Activated CD4-positive, alpha-beta T cell treated with anti-CD3 and anti-CD28 coated beads, Interleukin-2, Interleukin-4, amounts not matched to agents 100 ng/mL and 50 ng/mL, durations not matched to agents 16 hours and 8 hours (primary cell): ENCODE data around the gene TRIM9.

ENCODE experiments used
- DNase-seq: peaks from one replicate; pipeline ENCODE4 v3.0.0-alpha.2; 2020; ENCODE audit warnings: low spot score

Gene TRIM9

DNA sequence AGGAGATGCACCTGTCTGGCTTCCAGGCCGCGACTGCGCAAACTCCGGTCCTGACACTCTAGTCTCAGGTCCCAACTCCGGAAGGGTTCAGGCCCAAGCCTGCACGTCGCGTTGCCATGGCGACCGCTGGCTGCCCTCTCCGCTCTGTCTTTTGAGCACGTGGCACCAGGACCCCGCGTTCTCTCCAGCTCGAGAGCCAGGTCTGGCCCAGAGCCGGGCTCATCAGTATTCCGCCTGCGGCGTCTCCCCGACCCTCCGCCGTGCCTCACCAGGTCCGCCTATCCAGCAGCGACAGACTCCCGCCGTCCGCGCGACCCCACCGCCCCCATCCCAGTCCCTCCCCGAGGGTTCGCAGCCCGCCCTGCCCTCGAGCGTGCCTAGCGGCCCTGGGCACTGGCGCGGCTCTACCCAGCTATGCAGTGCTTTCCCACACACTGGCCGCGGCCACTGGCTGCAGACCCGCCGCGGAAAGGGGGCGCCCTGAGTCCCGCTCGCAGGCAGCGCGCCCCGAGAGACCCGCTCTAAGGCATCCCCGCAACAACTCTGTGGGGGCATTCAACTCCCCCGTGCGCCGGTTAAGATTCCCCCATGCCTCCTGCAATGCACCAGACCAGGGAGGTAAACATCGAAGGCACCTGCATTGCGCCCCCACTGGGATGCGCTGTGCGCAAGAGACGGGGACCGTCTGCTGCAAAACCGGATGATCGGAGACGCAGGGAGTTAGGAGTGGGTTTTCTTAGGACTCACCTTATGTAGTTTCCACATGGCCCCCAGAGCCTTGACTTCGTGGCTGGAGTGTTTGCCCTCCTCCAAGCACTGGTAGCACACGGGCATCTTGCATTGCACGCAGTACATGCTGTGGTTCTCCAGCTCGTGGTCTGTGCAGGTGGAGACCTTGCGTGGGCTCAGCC, 1.3 kb downstream of the TRIM9 start:
- DNase-seq, result peak; percentile 47

DNA sequence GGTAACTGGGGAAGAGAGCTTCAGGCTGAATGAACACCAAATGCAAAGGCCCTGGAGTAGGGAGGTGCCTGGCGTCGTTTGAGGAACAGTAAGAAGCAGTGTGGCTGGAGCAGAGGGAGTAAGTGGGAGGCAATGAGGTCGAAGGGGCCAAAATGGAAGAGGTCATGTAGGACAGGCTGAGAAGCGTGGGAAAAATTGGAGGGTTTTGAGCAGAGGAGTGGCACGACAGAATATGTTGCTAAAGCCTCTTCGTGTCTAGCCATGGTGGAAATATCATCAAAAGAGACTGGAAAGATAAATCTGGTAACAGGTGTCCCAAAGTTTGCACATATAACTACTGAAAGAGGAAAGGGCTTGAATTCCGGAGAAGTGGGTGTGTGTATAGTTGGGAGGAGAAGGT, 1.9 kb downstream of the TRIM9 start:
- DNase-seq, result no peak

DNA sequence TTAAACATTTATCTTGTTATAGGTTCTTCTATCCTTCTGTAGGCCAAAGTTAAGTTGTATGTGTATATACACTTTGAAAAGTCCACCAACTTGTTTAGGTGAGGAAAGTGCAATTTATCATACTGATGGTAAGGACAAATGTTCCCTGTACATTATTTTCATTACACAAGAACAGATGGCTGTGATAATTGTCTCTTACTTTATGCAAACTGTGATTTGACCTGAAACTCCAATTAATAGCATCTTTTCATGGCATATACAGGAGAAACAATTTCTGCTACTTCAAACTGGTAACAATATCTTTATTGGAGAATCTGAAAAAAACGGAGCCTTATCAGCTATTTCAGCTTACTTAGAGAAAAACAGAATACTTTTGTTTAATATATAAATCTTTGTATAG, 5.6 kb downstream of the TRIM9 start:
- DNase-seq, result no peak

DNA sequence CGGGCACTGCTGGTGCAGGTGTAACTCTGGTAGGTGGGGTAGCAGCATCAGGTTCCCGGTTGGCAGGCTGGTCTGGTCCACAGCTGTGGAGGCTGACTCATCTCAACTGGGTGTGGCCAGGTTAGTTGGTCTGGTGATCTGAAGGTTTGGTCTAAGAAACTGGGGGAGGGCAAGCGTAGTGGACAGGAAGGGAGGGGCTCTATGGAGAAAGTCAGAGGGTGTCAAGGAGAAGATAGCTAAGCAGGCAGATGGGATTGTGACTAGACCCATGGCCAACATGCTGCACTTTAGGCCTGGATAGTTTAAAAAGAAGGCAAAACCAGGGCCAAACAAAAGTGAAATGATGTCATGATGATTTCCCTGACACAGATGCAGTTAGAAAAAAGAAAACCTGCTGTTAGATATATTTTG, 7.9 kb downstream of the TRIM9 start:
- no peak for DNase-seq

DNA sequence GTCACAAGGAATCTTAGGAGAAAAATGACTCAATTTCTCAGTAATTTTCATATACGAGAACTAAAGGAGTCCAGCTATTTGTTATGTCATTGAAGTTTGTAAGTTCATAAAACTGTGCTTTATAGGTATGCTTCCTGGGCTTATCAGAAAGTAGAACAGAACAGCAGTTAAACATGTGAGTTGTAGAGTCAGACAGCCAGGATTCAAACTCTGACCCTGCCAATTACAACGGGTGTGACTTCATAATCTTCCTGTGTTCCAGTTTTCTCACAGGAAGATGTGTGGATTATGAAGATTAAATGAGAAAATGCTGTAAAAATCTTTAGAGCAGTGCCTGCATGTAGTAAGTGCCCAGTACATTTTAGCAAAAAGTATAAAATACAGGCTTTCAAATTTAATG, 8.9 kb downstream of the TRIM9 start:
- no peak for DNase-seq

DNA sequence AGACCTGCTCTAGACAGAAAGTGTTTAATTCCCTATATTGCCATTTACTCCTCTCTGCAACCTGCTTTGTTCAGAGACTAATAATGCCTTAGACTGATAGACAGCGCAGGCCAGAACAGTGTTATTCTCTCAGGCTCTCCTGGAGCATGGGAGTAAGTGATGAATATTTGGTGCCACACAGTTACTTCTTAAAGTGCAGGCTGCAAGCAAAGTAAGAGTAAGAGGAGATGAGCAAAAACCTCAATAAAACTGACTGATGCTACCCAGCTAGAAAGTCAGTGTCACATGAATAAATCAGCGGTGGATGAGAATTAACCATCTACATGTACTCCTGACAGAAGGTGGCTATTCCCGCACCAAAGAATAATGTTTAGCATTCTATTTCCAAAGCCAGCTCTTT, 9.9 kb downstream of the TRIM9 start:
- no peak for DNase-seq

DNA sequence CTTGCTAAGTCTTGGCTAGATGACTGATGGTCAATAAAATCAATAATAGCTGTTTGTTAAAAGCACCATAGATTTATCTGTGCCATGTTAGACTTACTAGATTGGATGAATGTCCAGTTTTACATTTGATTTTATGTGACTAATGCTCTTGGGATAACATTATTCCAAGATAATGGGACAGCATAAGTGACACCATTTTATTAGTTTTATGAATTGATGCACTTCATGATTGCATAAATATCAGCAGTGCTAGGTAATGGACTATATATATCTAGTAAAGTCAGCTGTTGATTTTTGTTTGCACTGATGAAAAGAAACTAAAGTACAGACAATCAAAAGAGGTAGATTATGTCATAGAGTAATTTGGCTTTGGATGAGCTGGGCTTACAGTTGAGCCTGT, 10.4 kb downstream of the TRIM9 start:
- no peak for DNase-seq

DNA sequence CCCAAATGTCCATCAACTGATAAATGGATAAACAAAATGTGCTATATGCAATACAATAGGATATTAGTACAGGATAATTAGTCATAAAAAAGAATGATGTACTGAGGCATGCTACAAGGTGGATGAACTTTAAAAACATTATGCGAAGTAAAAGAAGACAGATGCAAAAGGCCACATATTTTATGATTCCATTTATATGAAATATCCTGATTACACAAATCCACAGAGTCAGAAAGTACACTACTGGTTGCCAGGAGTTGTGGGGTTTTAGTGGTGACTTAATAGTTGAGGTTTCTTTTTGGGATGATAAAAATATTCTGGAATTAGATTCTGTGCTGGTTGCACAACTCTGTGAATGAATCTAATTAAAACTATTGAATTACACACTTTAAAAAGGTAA, 12.6 kb downstream of the TRIM9 start:
- DNase-seq, result no peak

DNA sequence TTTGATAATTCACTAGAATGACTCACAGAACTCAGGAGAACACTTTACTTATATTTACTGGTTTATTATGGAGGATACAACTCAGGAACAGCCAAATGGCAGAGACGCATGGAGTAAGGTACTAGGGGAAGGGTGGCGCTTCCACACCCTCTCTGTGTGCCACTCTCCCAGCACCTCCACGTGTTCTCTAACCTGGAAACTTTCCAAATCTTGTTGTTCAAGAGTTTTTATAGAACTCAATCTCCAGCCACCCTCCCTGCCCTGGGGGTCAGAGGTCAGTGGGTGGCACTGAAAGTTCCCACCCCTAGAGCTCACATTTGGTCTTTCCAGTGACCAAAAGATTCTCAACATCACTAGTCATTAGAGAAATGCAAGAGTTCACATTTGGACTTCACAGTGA, 13.2 kb downstream of the TRIM9 start:
- DNase-seq, result no peak

DNA sequence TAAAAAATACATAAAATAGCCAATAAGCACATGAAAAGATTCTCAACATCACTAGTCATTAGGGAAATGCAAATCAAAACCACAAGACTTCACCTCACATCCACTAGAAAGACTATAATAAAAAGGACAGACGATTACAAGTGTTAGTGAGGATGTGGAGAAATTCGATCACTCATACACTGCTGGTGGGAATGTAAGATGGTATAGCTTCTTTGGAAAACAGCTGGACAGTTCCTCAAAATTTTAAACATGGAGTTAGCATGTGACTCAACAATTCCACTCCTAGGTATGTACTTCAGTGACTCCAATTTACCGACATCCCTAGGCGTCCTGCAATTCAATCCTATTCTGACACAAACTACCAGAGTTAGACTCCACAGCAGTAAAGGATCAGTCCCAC, 13.7 kb downstream of the TRIM9 start:
- no peak for DNase-seq

DNA sequence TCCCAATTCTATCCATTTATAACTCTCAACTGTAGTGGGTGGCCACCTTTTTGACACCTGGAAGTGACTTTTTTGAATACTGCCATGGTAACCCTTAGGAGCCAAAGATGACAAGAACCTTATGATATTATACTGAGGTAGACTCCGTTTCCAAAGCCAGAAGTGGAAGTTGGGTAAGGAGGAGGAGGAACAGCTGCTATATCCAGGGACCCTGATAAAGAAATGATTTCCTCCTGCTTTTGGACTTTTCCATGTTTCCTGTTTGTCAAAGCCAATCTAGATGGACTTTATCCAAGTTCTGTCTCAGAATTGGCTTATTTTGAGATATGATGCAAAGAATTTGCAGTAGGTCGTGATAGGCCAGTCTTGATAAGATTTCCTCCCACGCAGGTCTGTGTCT, 14.3 kb downstream of the TRIM9 start:
- DNase-seq, result no peak

DNA sequence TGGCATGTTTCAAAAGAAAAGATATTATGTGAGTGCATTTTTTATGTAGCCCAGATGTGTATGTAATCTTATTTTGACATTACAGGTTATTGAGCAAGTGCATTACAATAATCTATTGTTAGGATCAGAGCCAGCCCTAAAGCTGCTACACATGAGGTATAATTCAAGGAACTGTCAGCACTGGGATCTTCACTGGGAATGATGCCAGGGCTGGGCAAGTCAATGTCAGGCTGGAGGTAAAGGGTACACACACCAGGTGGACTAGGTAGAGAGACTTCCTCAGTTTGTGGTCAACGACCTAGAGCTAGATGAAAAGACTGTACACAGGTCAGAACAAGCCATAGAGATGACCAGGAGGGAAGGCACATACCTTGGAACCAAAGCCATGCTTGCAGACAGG, 15.4 kb downstream of the TRIM9 start:
- DNase-seq, result no peak

DNA sequence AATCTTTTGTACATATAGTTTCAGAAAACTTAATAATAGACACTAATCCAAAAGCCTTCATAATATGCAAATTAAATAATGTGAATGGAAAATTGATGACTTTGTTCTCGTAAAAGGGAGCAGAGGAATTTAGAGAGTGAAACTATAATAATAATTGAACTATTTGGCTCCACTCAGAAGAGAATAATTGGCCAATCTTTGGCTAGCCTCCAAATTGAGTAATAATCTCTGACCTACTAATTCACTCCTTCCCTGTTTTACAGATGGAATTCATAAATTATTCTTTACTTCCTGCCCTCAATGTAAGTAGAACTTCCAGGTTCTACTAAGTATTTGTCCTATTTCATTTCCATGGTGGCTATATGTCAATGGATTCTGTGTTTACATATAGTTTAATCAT, 15.8 kb downstream of the TRIM9 start:
- no peak for DNase-seq

DNA sequence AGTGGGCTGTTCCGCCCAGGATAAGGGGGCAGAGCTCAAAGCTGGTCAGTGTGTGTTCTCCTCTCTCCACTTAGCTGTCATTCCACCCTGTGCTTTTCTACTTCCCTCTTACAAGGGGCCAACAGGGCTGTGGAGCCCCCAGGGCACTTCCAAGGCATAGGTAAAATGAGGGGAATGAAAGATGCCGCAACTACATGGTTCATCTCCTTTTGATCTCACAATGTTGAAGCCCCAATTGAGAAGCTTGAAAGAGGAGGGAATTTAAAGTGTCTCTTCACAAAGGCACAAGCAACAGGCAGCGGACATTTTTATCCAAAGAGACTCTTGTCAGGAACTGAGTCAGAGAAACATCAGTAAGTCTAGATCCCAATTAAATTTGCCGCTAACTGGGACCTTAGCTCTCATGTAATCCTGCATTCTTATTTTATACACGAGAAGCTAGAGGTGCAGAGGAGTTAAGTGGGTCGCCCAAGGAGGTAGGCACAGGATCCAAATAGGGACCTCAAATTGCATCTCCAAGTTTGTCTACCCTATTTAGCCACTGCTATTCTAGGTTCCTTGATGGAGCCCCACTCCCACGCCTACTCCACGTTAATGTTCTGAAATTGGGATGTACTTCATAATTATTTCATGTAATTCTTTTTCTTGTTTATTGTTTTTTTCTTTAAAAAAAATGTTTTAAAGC, 20.1 kb downstream of the TRIM9 start:
- no peak for DNase-seq

DNA sequence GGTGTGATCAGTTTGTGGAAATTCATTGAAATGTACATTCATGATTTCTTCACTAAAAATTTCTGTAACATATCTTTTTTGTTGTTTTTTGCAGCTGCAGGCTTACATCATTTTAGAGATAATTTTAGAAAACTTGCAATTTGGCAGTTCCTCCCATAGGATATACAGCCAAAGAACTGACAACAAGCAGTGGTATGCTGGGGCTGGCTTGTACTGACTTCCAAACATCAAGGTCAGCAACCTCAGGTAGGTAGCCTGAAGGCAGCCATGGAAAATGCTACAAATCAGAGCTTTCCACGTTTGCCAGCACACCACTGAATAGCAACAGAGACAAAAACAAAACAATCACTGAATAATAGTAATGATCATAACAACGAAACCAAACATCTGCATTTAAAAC, 21.2 kb downstream of the TRIM9 start:
- no peak for DNase-seq

DNA sequence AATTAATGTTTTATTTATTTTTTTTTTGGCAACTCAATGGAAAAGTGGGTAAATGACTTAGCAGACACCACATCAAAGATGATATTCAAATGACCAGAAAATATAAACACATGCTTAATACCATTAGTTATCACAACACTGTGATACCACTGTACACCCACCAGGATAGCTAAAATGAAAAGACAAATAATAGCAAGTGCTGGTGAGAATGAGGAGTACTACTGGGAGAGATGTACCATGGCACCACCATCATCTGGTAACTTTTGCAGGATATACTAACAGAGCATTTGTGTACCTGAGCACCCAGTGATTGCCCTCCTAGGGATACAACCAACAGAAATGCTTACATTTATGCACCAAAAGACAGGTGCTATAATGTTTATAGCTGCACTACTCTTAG, 21.9 kb downstream of the TRIM9 start:
- no peak for DNase-seq

DNA sequence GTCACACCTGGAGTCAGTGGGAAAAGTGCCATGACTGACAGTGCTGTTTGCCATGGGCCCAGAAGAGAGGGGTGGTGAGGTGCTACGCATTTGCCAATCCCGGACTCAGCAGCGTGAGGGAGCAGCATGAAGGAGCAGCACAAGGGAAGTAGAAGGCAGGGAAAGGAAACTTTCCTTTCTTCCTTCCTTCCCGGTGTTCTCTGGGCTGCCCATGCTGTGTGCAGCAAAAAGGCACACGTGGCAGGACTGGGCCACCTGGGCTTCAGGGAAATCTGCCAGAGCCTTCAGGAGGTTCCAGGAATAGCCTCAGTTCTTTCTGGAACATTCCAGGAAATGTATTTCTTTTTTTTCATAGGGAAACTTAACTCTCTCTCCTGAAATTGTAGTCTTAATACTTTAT, 23.0 kb downstream of the TRIM9 start:
- DNase-seq, result no peak

DNA sequence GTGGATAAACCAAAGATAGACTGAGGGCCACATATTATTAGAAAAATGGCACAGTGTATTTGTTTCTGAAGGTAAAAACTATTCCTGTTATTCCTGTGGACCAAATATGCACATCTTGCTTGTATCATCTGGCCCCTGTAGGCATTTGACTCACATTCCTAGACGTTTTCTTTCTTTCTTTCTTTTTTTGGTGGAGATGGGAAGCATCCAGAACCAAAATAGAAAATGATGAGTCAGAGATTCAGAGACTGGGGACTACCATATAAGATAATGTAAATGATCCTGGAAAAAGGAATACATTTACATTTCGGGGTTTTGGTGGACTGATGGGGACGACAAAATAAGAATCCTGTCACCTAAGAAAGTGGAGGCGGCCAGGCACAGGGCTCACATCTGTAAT, 24.2 kb downstream of the TRIM9 start:
- no peak for DNase-seq

DNA sequence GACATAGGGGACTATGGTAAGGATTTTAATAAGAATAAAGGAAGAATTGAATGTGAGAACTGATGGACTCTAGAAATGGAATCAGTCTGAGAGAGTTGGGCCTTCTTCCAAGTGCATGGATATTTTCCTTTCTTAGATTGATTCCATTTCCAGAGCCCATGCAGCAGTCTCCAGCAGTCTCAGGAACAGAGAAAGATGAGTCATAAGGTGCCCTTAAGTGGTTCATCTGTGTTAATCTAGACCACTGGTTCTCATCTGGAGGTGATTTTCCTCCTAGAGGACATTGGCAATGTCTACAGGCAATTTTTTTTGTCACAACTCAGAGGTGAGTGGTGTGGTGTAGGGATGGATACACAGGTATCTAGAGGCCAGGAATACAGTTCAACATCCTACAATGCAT, 25.9 kb downstream of the TRIM9 start:
- DNase-seq, result no peak

DNA sequence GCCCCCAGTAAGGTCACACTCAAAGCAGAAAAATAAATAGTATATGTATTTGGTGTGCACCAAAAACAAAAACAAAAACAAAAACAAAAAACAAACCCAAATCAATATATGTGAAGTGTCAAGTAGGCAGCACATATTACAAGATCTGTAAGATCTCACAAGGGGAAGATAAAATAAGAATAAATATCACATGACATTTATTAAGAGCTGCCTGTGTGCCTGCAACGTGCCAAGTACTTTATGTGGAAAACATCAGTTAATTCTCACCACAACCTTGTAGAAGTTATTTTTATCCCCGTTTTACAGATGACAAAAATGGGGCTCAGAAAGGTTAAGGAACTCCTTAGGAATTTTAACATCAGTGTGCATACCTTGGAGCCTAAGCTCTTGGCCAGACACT, 26.6 kb downstream of the TRIM9 start:
- no peak for DNase-seq

DNA sequence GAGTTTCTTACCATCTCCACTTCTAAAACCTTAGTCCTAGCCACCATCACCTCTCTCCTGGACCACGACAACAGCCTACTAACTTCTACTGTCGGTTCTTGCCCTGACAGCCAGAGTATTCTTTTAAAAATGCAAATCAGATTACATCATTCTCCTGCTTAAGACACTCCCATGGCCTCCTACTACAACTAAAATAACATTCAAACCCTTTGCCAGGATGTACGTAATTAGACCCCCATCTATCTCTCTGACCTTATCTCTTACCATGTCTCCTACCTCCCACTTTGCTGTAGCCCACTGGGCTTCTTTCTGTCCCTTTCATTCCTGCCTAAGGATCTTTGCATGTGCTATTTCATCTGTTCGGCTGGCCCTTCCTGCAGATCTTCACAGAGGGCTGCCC, 27.6 kb downstream of the TRIM9 start:
- no peak for DNase-seq

DNA sequence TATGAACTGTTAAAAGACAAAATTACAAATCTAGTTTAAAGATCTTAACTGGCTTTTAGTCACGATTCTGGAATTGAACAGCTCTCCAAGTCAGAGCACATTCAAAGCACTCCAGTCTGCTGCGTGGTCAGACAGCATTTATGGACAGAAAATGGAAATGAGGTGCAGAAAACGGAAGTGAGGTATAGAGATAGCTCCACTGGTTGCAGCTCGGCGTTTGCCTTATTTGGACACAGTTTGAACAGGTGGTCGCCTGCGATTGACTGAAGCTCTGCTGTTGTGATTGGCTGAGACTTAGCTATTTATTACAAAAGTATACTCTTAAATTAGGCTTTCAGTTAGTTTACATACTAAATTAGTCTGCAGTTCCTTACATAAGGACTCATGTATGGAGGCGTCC, 28.3 kb downstream of the TRIM9 start:
- no peak for DNase-seq

DNA sequence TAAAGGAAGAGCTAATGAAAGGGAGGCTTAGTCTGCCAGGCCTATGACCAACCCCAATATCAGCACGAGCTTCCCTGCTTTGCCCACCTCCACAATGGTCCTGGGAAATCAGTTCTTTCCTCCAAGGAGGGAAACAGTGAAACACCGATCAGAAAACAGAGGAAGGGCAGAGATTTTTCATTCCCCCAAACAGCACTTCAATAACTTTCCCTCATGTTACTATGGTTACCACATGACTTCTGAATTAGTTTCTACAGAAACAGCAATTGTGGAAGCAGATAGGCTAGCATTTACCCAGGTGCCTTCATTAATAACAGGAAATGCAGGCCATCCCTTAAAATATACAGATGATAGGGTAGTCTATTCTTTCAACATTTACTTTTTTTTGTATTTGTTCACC, 35.9 kb downstream of the TRIM9 start:
- DNase-seq, result no peak

DNA sequence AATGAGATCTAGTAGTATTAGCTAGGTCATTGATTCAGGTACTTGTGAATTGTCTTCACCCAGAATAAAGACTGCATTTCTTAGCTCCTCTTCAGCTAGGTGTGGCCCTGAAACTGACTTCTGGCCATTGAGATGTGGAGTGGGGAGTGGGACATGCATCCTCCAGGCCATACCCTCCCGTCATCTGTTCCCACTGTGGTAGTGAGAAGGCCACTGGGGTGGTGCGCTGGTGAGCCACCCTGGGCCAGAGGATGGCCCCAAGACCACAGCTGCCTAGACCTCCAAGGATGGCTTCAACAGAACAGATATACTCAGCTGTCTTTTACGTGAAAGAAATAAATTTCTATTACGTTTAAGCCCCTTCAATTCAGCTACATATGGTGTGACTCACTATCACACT, 36.5 kb downstream of the TRIM9 start:
- DNase-seq, result no peak
